Lung (tissue), 12 donors: ENCODE data around the gene ATG14. TPM values are rescaled to one million over a fixed set of nuclear protein-coding genes. Genes with fewer than 3 reads are reported as not detected.

Source experiments
- ATAC-seq: fragments of 200-7000 bp; cut with Tn5 transposase; one replicate; pipeline ENCODE4 v1.9.1; 2020; ENCODE audit warnings: moderate number of reproducible peaks; ENCODE audit not compliant: insufficient read depth, low FRiP score
- DNase-seq, 3 donors: peaks; one replicate each; pipeline ENCODE4 v3.0.0-alpha.2; 2013 to 2017
- H3K27ac ChIP-seq, 2 donors: one replicate each; pipeline ENCODE4 v1.5.1; 2013; ENCODE audit warnings: mild to moderate bottlenecking in 2 of 2, moderate library complexity in 2 of 2, control low read depth in 1 of 2, inconsistent platforms in 1 of 2, low read depth in 1 of 2, low read length in 1 of 2
- H3K27me3 ChIP-seq, 3 donors: one replicate each; pipeline ENCODE4 v1.5.1; 2013; ENCODE audit warnings: low read length in 2 of 3; ENCODE audit not compliant: control insufficient read depth in 3 of 3, insufficient read depth in 3 of 3
- H3K36me3 ChIP-seq, 4 donors: one replicate each; pipeline ENCODE4 v1.5.1; 2013; ENCODE audit warnings: low read length in 4 of 4, mild to moderate bottlenecking in 1 of 4, moderate library complexity in 1 of 4; ENCODE audit not compliant: control insufficient read depth in 4 of 4, insufficient read depth in 4 of 4
- H3K4me1 ChIP-seq, 5 donors: one replicate each; pipeline ENCODE4 v1.5.1; 2013; ENCODE audit warnings: low read length in 5 of 5, mild to moderate bottlenecking in 2 of 5, moderate library complexity in 1 of 5; ENCODE audit not compliant: control insufficient read depth in 5 of 5, insufficient read depth in 5 of 5
- H3K4me3 ChIP-seq: one replicate; pipeline ENCODE4 v1.5.1; 2013; ENCODE audit warnings: mild to moderate bottlenecking, control low read depth, moderate library complexity
- H3K9ac ChIP-seq, 2 donors: one replicate each; pipeline ENCODE4 v1.5.1; 2013; ENCODE audit warnings: low read length in 2 of 2, control low read depth in 1 of 2; ENCODE audit not compliant: insufficient read depth in 1 of 2
- H3K9me3 ChIP-seq, 4 donors: one replicate each; pipeline ENCODE4 v1.5.1; 2013; ENCODE audit warnings: low read length in 3 of 4, mild to moderate bottlenecking in 1 of 4, moderate library complexity in 1 of 4; ENCODE audit not compliant: control insufficient read depth in 4 of 4, insufficient read depth in 3 of 4
- WGBS, 2 donors: extraction: QIAGEN DNeasy Blood & Tissue Kit; methylation state at CpG; one replicate each; pipeline ENCODE4 v1.1.7; 2013; 5-methylcytosine and 5-hydroxymethylcytosine counted together
- polyA plus RNA-seq, 2 donors: library from polyadenylated mRNA; stranded (reverse); fragments of 200-250 nt; gene quantifications; one replicate each; pipeline ENCODE4 v1.2.1, GENCODE V29; 2013
- total RNA-seq, 2 donors: library from RNA; depleted of rRNA in 1 of 2; stranded (reverse); fragments of >200 nt in 1 of 2; gene quantifications; one replicate each; pipeline ENCODE4 v1.2.1, GENCODE V29; 2014 to 2021
- TF ChIP-seq, protein P1 (sequence below): IDR thresholded peaks from 2 replicates; pipeline ENCODE4 v1.5.1; 2012; ENCODE audit warnings: mild to moderate bottlenecking; ENCODE audit errors: control extremely low read depth, extremely low read depth
- donor health status: control.
- donor health status: control.
- donor health status: Bipolar disorder and iron deficiency.
- donor health status: healthy.
- donor health status: DM: yes; HTN: yes; CAD: no.

The ATG14 gene
- total and polyA plus RNA-seq, 4 donors = 3.4 to 19.0 (median 7.0) TPM

GRCh38 chr14:55440385-55440784 is 28.8 kb upstream of the ATG14 start, which contains the start of gene TBPL2:
TSS of gene TBPL2 (minus strand) at chr14:55440616. CDS start at chr14:55440449, 167 bp downstream.
- Histone ChIP-seq H3K4me3 (no peak within 1 kb of the TSS), H3K4me1 (no peaks in the 10 kb centered on the region), H3K36me3 (no peaks in the 10 kb centered on the region), H3K27me3 (no peaks in the 10 kb centered on the region), H3K27ac (no peak within 1 kb of the TSS), H3K9ac (no peak within 1 kb of the TSS), H3K9me3 (no peaks in the 10 kb centered on the region)
- TF ChIP-seq, protein P1, sequence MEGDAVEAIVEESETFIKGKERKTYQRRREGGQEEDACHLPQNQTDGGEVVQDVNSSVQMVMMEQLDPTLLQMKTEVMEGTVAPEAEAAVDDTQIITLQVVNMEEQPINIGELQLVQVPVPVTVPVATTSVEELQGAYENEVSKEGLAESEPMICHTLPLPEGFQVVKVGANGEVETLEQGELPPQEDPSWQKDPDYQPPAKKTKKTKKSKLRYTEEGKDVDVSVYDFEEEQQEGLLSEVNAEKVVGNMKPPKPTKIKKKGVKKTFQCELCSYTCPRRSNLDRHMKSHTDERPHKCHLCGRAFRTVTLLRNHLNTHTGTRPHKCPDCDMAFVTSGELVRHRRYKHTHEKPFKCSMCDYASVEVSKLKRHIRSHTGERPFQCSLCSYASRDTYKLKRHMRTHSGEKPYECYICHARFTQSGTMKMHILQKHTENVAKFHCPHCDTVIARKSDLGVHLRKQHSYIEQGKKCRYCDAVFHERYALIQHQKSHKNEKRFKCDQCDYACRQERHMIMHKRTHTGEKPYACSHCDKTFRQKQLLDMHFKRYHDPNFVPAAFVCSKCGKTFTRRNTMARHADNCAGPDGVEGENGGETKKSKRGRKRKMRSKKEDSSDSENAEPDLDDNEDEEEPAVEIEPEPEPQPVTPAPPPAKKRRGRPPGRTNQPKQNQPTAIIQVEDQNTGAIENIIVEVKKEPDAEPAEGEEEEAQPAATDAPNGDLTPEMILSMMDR = no peak
- ATAC-seq (no peak), DNase-seq (no peak)
- 32 to 33% methylated on average over 26 to 29 of the region's 29 CpGs for whole genome bisulfite sequencing, 2 donors

DNA sequence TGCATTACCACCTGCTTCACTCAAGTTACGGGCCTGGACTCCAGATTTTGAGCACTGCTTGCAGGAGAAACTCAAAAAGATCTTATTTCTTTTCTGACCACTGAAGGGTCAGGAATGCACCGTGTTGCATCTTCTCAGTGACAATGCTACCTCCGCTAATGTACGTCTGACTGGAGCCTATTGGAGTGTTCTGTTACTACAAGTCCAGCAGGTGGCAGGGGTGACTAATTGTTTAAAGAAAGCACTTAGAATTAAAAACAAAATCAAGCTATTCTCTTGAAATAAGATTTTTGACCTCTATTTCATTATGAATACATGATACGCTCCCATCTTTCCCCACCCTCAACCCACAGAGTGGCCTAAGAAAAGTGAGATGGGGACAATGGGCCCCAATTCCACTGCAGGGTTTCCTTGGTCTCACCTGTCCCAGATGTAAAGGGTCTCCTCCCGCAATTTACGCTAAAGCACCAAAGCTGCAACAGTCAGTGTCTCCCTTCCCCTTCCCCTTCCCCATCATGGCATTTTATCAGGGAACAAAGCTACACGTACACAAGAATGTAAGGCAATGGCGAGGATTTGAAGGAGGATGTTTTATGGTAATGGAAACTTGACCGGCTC is 26.5 kb upstream of the ATG14 start:
- Histone ChIP-seq H3K9ac (no peak overlapping the region), H3K9me3 (no peaks in the 10 kb centered on the region), H3K27ac (no peak overlapping the region), H3K4me3 (no peak overlapping the region), H3K27me3 (peaks cover 0 to 9% (median 0%) of the 10 kb centered on the region in 3 donors), H3K36me3 (no peaks in the 10 kb centered on the region), H3K4me1 (no peaks in the 10 kb centered on the region)
- WGBS, 2 donors = 54 to 62% methylated on average over 10 of the region's 10 CpGs
- no peak for ATAC-seq
- TF ChIP-seq, protein P1 = no peak
- DNase-seq = peak in 2 of 3 donors; percentile 31 to 44

DNA sequence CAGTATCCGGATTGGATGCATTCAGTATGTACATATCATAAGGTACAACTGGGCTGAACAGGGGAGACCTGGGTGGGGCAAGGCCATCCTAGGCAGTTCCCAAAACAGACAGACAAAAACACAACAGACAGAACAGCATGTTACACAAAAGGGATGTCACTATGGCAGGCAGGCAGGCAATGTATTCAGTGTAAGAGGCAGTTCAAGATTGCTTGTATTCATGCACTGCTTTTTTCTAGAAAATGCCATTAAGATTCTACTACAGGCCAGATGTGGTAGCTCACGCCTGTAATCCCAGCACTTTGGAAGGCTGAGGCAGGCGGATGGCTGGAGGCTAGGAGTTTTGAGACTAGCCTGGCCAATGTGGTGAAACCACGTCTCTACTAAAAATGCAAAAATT is 25.3 kb upstream of the ATG14 start:
- no peak for DNase-seq
- Histone ChIP-seq H3K4me1 (no peaks in the 10 kb centered on the region), H3K9ac (no peak overlapping the region), H3K27ac (no peak overlapping the region), H3K9me3 (no peaks in the 10 kb centered on the region), H3K27me3 (peaks cover 0 to 9% (median 0%) of the 10 kb centered on the region in 3 donors), H3K4me3 (no peak overlapping the region), H3K36me3 (no peaks in the 10 kb centered on the region)
- TF ChIP-seq, protein P1 = no peak
- WGBS, 2 donors = 80 to 88% methylated on average over 4 of the region's 4 CpGs
- no peak for ATAC-seq

DNA sequence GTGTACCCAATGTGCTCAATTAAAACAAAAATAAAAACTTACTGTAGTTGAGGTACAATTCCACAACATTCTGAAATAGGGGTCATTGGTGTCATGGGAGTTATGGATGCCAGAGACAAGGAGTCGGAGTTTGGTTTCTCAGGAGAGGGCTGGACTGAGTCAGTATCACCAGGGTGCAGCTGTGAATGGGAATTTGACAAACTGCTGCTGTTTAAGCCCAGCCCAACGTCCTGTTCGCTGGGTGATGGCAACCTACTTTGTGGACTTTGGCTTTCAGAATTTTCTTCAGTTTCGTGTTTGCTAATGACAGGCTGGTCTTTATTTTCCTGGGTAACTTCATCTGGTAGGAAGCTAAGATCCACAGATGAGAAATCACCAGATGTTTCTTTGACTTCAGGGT is 24.9 kb upstream of the ATG14 start:
- WGBS, 2 donors = 59 to 69% methylated on average over 4 of the region's 4 CpGs

More for the DNA sequence above, 24.9 kb upstream of the ATG14 start:
- H3K4me3 ChIP-seq = no peak overlapping the region
- H3K27me3 ChIP-seq = peaks cover 0 to 9% (median 0%) of the 10 kb centered on the region in 3 donors
- ATAC-seq = no peak
- no peaks in the 10 kb centered on the region for H3K4me1 ChIP-seq
- TF ChIP-seq, protein P1 = no peak
- no peaks in the 10 kb centered on the region for H3K36me3 ChIP-seq
- H3K9ac ChIP-seq = no peak overlapping the region
- no peak for DNase-seq
- no peak overlapping the region for H3K27ac ChIP-seq
- no peaks in the 10 kb centered on the region for H3K9me3 ChIP-seq
